SW480 (cell line): ENCODE data around the gene PRR36.

Source experiments
- DNase-seq: peaks from one replicate; pipeline ENCODE4 v3.0.0-alpha.2; 2016; ENCODE audit warnings: low spot score

The PRR36 gene

GRCh38 chr19:7913652-7914051, 39.5 kb upstream of the PRR36 start:
- DNase-seq, result no peak

- DNase-seq, result no peak
Observed at GRCh38 chr19:7912697-7913564, 38.7 kb upstream of the PRR36 start.

- no peak for DNase-seq
Observed at GRCh38 chr19:7912144-7912696, 38.0 kb upstream of the PRR36 start.

DNA sequence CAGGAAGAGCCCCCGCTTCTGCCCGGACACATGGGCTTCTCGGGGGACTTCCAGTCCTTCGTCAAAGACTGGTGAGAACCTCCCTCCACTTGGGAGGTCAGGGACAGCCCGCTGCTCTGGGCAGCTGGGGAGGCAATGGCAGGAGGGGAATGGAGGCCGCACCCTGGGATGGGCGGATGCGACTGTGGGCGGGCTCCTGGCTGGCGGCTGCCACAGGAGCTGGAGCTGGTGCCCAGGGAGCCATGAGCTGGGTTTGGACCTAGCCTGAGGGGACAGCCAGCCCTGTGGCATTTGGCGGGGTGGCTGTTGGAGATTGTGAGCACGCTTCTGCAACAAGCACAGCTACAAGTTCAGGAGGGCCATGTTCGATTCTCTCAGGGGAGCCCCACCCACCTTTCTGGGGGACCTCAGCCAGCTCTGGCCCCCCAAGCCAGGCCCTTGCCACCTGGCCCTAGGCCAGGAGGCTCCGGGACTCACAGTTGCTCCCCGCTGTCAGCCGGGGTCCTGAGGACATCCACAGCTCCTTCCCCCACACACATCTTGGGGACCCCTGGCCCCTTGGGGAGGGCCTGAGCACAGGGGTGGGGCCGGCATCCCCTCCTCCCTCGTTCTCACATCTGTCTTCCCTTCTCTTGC, 37.4 kb upstream of the PRR36 start:
- DNase-seq, result no peak

DNA sequence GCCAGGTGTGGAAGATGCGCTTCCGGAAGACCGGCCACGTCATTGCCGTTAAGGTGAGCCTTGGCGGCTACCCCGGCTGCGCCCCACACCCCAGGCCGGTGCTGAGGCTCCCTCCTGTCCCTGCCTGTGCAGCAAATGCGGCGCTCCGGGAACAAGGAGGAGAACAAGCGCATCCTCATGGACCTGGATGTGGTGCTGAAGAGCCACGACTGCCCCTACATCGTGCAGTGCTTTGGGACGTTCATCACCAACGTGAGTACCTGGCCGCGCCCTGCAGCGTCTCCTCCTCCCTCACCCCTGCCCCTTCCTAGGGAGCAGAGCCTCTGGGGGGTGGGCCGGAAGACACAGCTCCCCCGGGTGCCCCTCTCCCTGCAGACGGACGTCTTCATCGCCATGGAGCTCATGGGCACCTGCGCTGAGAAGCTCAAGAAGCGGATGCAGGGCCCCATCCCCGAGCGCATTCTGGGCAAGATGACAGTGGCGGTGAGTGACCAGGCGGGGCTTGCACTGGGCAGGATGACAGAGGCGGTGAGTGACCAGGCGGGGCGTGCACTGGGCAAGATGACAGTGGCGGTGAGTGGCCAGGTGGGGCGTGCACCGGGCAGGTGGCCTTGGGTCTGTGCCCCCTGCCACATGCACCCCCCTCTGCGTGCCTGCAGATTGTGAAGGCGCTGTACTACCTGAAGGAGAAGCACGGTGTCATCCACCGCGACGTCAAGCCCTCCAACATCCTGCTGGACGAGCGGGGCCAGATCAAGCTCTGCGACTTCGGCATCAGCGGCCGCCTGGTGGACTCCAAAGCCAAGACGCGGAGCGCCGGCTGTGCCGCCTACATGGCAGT, 36.4 kb upstream of the PRR36 start:
- no peak for DNase-seq

- DNase-seq, result no peak
Observed at GRCh38 chr19:7909471-7910067, 35.4 kb upstream of the PRR36 start.

DNA sequence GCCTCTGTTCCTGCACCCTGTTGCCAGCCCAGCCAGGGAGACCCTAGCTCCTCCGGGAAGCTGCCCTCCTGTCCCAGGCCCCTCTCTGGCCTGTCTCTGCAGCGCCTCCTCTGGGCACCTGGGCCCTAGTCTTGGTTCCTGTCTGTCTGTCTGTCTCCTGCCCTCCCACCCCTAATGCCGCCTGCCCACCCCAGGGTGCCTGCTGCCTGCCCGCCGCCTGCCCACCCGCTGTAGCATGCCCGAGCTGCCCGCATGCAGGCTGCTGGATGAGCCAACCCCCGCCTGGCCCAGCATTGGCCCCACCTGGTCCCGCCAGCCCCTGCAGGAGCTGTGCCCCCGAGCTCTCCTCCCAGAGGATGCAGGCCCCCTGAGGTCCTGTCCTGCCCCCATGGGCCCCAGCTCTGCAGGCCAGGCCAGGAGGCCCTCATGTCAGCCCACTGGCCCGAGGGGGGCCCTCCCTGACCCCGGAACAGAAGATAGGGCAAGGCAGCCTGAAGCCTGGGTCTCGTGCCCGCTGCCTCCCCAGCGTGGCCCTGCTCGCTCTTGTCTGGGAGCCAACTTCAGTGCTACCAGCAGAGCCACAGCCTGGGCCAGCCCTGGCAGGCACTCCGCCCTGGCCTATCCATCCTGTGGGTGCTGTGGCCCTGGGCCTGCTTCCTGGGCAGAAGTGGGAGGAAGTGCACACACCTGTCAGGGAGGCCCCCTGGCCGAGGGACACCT, 34.7 kb upstream of the PRR36 start:
- DNase-seq, result no peak

DNA sequence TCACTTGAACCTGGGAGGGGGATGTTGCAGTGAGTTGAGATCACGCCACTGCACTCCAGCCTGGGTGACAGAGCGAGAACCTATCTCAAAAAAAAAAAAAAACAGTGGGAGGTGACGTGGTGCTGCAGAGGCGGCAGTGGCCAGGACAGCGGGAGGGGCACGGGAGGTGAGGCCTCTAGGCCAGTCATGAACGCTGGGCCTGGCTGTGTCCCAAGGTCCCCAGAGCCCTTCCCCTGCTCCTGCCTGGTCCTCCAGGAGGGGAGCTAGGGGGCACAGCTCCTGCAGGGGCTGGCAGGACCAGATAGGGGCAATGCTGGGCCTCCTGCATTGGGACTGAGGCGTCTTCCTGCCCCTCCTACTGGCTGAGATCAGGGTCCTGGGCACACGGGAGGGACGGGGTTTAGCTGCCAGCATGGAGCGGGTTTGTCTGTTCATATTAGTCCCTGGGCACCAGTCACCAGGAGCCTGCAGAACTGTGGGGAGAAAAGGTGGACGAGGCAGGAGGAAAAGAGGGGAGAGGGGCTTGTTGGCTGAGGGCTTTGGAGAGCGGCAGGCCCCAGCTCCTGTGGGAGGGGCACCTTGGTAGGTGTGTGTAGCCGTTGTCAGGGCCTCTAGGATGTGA, 34.0 kb upstream of the PRR36 start:
- no peak for DNase-seq

DNA sequence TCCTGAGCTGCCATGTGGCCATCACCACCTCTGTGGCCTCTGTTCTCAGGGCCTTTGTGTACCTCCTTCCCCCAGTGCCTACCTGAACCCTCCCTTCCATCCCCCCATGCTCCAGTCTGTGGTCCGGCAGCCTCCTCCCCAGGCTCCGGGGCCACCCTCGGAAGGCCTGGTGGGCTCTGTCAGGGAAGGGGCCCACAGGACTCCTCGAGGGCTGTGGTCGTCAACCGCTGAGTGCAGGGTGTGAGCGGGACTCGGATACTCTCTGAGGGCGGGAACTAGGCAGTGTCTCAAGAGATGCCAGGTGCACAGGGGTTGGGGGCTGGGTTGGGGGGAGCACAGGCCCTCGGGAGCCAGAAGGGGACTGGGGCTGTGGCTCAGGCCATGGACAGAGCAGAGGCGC, 33.4 kb upstream of the PRR36 start:
- DNase-seq, result no peak

GRCh38 chr19:7907122-7907521, 32.9 kb upstream of the PRR36 start:
- no peak for DNase-seq

GRCh38 chr19:7905859-7906258, 31.7 kb upstream of the PRR36 start:
- no peak for DNase-seq

DNA sequence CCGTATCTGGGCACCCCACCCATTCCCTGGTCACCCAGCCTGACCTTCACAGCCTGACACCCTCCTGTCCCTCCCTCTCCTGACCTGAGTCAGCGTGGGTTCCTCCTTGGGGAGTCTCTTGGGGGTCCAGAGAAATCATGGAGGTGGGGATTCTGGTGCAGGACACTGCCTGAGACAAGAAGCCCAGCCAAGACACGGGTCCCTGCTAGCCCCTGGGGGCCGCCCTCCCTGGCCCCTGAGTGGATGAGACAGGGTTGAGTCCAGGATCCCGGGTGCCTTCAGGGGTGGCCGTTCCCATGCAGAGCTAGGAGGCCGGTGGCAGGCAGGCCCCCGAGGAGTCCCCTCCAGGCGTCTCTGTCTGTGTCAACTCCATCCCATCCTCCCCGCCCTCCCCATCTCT, 31.1 kb upstream of the PRR36 start:
- DNase-seq, result no peak

DNA sequence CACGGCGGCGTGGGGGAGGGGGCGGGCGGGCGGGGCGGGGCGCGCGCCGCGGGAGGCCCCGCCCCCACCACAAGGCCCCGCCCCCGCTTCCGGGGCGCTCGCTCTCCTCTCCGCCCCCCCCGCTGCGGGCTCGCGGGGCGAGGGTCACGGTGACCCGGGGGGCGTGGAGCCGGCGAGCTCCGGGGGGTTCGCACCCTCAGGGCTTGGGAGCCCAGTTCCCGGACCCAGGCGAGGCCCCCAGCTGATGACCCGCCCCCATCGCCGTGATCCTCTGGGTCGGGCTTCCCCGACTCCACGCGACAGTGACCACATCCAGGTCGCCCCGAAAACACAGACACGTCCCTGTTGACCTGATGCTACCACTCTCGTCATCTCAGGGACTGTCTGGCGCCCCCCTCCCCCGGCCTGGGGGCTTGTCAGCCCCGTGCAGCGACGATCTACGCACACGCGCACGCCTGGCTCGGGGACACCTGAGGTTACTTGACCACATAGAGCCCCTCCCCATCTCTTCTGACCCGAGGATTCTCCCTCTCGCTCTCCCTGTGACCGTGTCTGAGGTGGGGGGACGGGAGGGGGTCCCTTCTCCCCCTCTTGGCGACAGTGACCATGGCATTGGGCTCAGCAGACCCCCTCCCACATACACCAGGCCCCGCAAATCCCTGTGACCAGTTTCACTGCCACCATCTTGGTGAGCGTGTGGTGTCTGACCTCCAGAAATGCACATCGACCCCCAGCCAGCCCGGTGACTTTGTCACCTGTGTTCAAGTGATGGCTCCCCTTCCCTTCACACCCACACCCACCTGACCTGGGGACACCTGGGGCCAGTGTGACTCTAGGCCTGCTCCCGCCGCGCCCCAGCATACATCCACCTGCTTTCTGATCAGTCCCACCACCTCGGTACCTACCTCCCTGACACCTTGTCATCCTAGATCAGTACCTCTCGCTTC, 30.2 kb upstream of the PRR36 start:
- no peak for DNase-seq

DNA sequence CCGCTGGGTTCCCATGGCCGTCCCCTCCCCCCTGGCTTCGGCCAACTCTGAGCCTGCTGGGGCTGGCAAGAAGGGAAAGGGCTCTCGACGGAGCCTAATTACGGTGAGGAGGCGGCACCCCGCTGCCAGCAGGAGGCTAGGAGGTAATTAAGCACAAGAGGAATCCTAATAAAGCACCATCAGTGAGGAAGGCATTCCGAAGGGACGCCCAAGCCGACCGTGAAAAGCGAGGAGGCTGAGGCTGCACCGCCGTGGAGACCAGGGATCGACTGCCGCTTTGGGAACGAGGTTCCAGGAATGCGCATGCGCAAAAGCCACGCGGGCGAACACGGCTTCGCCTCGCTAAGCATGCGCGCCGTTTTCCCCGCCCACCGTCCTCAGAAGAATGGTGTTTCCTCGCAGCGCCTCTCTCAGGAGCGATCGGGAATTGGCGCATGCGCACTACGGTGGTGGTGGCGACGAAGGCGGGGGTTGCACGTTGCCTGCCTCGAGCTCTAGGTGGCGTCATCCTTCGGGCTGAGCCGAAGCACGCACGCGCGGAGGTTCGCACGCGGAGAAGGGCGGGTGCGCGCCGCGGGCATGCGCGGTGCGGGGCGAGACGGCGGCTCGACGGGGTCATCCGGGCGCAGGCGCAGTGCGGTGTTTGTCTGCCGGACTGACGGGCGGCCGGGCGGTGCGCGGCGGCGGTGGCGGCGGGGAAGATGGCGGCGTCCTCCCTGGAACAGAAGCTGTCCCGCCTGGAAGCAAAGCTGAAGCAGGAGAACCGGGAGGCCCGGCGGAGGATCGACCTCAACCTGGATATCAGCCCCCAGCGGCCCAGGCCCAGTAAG, 29.3 kb upstream of the PRR36 start, which contains the start of gene MAP2K7:
TSS of gene MAP2K7 (plus strand) at position 634 of the 830 bp plus-strand sequence. CDS start at position 702, 68 bp downstream.
- peak; percentile 98 for DNase-seq

- peak; percentile 36 for DNase-seq
Observed at GRCh38 chr19:7902796-7903243, 28.6 kb upstream of the PRR36 start.

GRCh38 chr19:7901337-7901736, 27.1 kb upstream of the PRR36 start:
- no peak for DNase-seq

GRCh38 chr19:7900931-7901330, 26.7 kb upstream of the PRR36 start:
- peak; percentile 25 for DNase-seq

DNA sequence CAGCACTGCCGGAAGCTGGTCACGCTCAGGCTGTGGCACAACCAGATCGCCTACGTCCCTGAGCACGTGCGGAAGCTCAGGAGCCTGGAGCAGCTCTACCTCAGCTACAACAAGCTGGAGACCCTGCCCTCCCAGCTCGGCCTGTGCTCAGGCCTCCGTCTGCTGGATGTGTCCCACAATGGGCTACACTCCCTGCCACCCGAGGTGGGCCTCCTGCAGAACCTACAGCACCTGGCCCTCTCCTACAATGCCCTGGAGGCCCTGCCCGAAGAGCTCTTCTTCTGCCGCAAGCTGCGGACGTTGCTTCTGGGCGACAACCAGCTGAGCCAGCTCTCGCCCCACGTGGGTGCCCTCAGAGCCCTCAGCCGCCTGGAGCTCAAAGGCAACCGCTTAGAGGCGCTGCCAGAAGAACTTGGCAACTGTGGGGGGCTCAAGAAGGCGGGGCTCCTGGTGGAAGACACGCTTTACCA, 26.2 kb upstream of the PRR36 start:
- no peak for DNase-seq
